ENCODE measurements around the gene SAXO1.

DNA sequence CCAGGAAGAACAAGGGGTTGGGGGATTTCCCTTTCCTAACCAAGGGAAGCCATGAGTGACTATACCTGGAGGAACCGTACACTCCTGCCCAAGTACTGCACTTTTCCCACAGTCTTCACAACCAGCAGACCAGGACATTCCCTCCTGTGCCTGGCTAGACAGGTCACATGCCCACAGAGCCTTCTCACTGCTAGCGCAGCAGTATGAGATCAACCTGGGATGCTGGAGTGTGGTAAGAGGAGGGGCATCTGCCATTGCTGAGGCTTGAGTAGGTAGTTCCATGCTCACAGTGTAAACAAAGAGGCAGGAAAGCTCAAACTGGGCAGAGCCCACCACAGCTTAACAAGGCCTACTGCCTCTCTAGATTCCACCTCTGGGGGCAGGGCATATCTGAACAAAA is 35.9 kb downstream of the SAXO1 start:
- TF ChIP-seq CTCF (IDR thresholded peaks at IDR 0.05) (no peak), POLR2A (IDR thresholded peaks at IDR 0.05) (no peak)

All from vagina (tissue), 2 donors.